GM21717 (cell line): Measurements from ENCODE around the gene EIF3J.
"Not testable (repeated sequence)": the region's sequence is repeated elsewhere in the genome, so short reads cannot be mapped to it uniquely, and the experiment has no call there.

ENCODE experiments used
- ATAC-seq: cut with Tn5 transposase; IDR thresholded peaks from one replicate; pipeline ENCODE4 v1.9.1; 2021; ENCODE audit warnings: mild to moderate bottlenecking, moderate library complexity; ENCODE audit not compliant: unreplicated experiment

EIF3J gene

GRCh38 chr15:44541282-44541958 is 4.5 kb downstream of the EIF3J start:
- no peak for ATAC-seq

GRCh38 chr15:44542596-44542995 is 5.6 kb downstream of the EIF3J start:
- no peak for ATAC-seq

GRCh38 chr15:44544745-44545144 is 7.8 kb downstream of the EIF3J start:
- not testable (repeated sequence) for ATAC-seq

- ATAC-seq, result peak; percentile 61
Measured at GRCh38 chr15:44545913-44546802, 9.2 kb downstream of the EIF3J start.

- ATAC-seq, result not testable (repeated sequence)
Measured at GRCh38 chr15:44549152-44549551, 12.2 kb downstream of the EIF3J start.

GRCh38 chr15:44550256-44550655 is 13.3 kb downstream of the EIF3J start:
- no peak for ATAC-seq

GRCh38 chr15:44550734-44551133 is 13.8 kb downstream of the EIF3J start:
- no peak for ATAC-seq

GRCh38 chr15:44554934-44555723 is 18.2 kb downstream of the EIF3J start:
- no peak for ATAC-seq

- ATAC-seq, result not testable (repeated sequence)
Measured at GRCh38 chr15:44560926-44561325, 24.0 kb downstream of the EIF3J start.

GRCh38 chr15:44565387-44566154 is 28.6 kb downstream of the EIF3J start:
- no peak for ATAC-seq

GRCh38 chr15:44566155-44566540 is 29.2 kb downstream of the EIF3J start:
- ATAC-seq, result no peak

GRCh38 chr15:44568338-44568737 is 31.4 kb downstream of the EIF3J start:
- ATAC-seq, result no peak

GRCh38 chr15:44569316-44569715 is 32.4 kb downstream of the EIF3J start:
- ATAC-seq, result no peak

- no peak for ATAC-seq
Measured at GRCh38 chr15:44570361-44570760, 33.4 kb downstream of the EIF3J start.

GRCh38 chr15:44573386-44573785 is 36.4 kb downstream of the EIF3J start:
- ATAC-seq, result no peak

- no peak for ATAC-seq
Measured at GRCh38 chr15:44574734-44575133, 37.8 kb downstream of the EIF3J start.

GRCh38 chr15:44580105-44580504 is 43.2 kb downstream of the EIF3J start:
- ATAC-seq, result no peak

- ATAC-seq, result no peak
Measured at GRCh38 chr15:44584162-44584749, 47.3 kb downstream of the EIF3J start.

GRCh38 chr15:44585633-44586032 is 48.7 kb downstream of the EIF3J start:
- ATAC-seq, result no peak

- no peak for ATAC-seq
Measured at GRCh38 chr15:44588541-44588940, 51.6 kb downstream of the EIF3J start.
